Activated CD8-positive, alpha-beta T cell treated with anti-CD3 and anti-CD28 coated beads, Interleukin-2, amount 10 ng/mL, durations not matched to agents 7 days and 5 days (primary cell): ENCODE data around the gene TLE3. TPM values are rescaled to one million over a fixed set of nuclear protein-coding genes. Genes with fewer than 3 reads are reported as not detected.

Experiments used
- ATAC-seq: fragments of 150-1000 bp; cut with Tn5 transposase; one replicate; pipeline ENCODE4 v1.10.0; 2021; ENCODE audit warnings: moderate library complexity
- CTCF ChIA-PET: fragments of 350-600 bp; sonication (Branson Sonifier 250); formaldehyde crosslinking; loops from one replicate; lab custom pipeline; 2021; ENCODE audit warnings: antibody characterized with exemption; lab: Charles Lee
- POLR2A ChIA-PET: fragments of 350-600 bp; sonication (Branson Sonifier 250); formaldehyde crosslinking; loops from one replicate; lab custom pipeline; 2021; ENCODE audit warnings: antibody characterized with exemption; lab: Charles Lee
- DNase-seq: peaks from one replicate; pipeline ENCODE4 v3.0.0-alpha.2; 2020
- H3K27ac Mint-ChIP-seq: one replicate; pipeline ENCODE4 v1.8.0; 2021; ENCODE audit warnings: mild to moderate bottlenecking, mixed read lengths
- H3K27me3 Mint-ChIP-seq: one replicate; pipeline ENCODE4 v1.8.0; 2021; ENCODE audit warnings: low read depth, mixed read lengths
- H3K36me3 Mint-ChIP-seq: one replicate; pipeline ENCODE4 v1.8.0; 2021; ENCODE audit warnings: low read depth, mixed read lengths
- H3K4me1 Mint-ChIP-seq: one replicate; pipeline ENCODE4 v1.8.0; 2021; ENCODE audit warnings: low read depth, mixed read lengths
- H3K4me3 Mint-ChIP-seq: one replicate; pipeline ENCODE4 v1.8.0; 2021; ENCODE audit warnings: mild to moderate bottlenecking, mixed read lengths
- H3K9me3 Mint-ChIP-seq: one replicate; pipeline ENCODE4 v1.8.0; 2022; ENCODE audit warnings: mixed read lengths; ENCODE audit not compliant: insufficient read depth
- total RNA-seq, 2 experiments: library from RNA; stranded (reverse); gene quantifications; one replicate each; pipeline ENCODE4 v1.2.3, GENCODE V29; 2021

The TLE3 gene
- total RNA-seq, 2 experiments from 2014 or later = 64.0 to 71.1 TPM

DNA sequence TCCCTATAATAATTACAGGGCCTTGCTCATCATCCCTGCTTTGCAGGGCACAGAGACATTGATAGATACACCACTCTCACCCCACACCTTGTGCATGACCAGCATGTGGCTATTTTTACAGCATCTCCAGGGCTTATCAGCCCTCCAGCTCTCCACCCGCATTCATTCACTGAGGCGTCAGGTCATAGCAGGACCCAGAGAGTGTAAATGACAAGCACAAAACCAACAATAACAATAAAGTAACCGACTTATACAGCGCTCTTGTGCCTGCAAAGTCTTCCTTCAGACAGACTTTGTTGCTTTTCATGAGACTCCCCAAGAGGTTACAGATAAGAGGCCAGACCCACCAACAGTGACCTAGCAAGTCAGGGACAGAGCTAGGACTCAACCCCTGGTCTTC is 80.7 kb downstream of the TLE3 start:
- no peak overlapping the region for H3K27ac Mint-ChIP-seq
- CTCF ChIA-PET = no interaction called here
- H3K27me3 Mint-ChIP-seq = peaks cover 40% of the 10 kb centered on the region

DNA sequence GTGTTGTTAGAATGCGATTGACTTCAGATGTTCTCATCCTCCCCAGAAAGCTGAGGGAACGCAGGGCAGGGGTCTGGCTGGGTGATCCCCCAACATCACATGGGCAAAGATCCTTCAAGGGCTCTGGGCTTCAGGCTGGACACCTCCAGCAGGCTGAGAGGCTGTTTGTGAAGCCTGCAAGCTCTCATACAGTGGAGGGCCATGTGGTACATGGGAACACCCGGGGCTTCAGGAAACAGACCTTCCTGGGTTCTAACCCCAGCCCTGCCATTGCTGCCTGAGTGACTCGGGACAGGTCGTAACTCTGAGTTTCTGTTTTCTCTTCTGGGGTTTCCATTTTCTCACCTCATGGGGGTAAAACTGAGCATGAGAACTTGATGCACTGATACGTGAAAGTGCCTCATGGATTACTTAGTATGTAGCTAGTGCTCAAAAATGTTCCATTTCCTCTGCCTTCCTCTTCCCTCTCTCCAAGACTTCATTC is 81.2 kb downstream of the TLE3 start:
- Mint-ChIP-seq H3K36me3 (no peaks in the 10 kb centered on the region), H3K27me3 (peaks cover 39% of the 10 kb centered on the region), H3K4me1 (peaks cover 20% of the 10 kb centered on the region), H3K4me3 (no peak overlapping the region), H3K9me3 (no peaks in the 10 kb centered on the region), H3K27ac (no peak overlapping the region)
- ChIA-PET CTCF (no interaction called here), POLR2A (no interaction called here)
- DNase-seq (no peak), ATAC-seq (peak; percentile 42)

More for the DNA sequence above, 80.7 kb downstream of the TLE3 start:
- ATAC-seq (no peak), DNase-seq (no peak)
- H3K4me1 Mint-ChIP-seq = peaks cover 20% of the 10 kb centered on the region
- H3K4me3 Mint-ChIP-seq = no peak overlapping the region
- POLR2A ChIA-PET = no interaction called here
- peaks cover under 1% of the 10 kb centered on the region for H3K36me3 Mint-ChIP-seq
- H3K9me3 Mint-ChIP-seq = no peaks in the 10 kb centered on the region

DNA sequence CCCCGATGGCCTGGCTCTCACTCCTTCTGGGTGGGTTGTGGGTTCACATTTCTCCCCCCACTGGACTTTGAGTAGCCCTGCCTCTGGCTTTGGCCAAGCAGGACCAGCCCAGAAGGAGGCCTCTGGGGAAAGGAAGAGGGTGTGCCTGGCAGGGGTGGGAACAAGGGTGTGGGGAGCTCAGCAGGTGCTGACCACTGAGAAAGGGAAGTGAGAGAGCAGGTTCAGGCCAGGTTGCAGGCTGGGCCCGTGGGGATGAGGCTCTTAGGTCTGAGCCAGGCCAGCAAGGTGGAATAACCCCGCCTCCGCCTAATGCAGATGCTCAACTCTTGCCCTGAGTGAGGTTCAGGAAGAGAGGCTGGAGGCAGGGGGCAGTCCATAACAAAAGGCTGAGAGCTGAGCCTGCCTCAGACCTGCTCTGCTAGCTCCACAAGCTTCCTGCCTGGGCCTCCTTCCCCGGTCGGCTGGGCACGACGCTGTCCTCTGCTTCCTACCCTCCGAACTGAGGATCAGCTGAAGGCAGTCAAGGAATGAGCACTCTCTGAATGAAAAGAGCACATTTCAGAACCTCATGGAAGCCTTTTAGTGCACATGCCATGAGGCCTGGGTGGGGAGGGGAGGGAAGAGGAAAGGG is 82.7 kb downstream of the TLE3 start:
- peaks cover 20% of the 10 kb centered on the region for H3K4me1 Mint-ChIP-seq
- DNase-seq = no peak
- POLR2A ChIA-PET = interaction anchor here (0.5 kb wide), 1 partner anchor 259 kb away, joined by 4 read pairs; no protein-coding TSS in a partner anchor
- CTCF ChIA-PET = no interaction called here
- H3K36me3 Mint-ChIP-seq = no peaks in the 10 kb centered on the region
- ATAC-seq = no peak
- no peak overlapping the region for H3K27ac Mint-ChIP-seq
- H3K27me3 Mint-ChIP-seq = peaks cover 36% of the 10 kb centered on the region
- no peaks in the 10 kb centered on the region for H3K9me3 Mint-ChIP-seq
- no peak overlapping the region for H3K4me3 Mint-ChIP-seq

DNA sequence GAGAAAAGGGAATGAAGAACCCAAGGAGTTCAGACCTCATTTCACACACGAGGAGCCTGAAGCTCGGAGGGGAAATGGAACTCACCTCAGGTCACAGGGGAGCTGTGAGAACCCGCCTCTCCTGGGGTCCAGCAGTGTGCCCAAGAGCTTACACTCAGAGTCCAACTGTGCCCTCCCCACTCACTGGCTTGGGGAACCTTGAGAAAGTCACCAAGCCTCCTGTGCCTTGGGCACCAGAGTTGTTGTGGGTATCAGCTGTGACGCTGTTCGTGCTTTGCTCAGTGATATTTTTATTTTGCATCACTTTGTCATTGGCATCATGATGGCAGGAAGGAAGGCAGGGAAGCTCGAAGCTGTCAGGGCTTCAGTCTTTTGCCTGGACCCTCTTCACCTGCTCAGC is 83.4 kb downstream of the TLE3 start:
- Mint-ChIP-seq H3K4me3 (no peak overlapping the region), H3K27me3 (peaks cover 33% of the 10 kb centered on the region), H3K27ac (no peak overlapping the region), H3K4me1 (peaks cover 20% of the 10 kb centered on the region), H3K36me3 (no peaks in the 10 kb centered on the region), H3K9me3 (no peaks in the 10 kb centered on the region)
- CTCF ChIA-PET = no interaction called here
- POLR2A ChIA-PET = interaction anchor here (0.5 kb wide), 1 partner anchor 259 kb away, joined by 4 read pairs; no protein-coding TSS in a partner anchor
- ATAC-seq = no peak
- no peak for DNase-seq

DNA sequence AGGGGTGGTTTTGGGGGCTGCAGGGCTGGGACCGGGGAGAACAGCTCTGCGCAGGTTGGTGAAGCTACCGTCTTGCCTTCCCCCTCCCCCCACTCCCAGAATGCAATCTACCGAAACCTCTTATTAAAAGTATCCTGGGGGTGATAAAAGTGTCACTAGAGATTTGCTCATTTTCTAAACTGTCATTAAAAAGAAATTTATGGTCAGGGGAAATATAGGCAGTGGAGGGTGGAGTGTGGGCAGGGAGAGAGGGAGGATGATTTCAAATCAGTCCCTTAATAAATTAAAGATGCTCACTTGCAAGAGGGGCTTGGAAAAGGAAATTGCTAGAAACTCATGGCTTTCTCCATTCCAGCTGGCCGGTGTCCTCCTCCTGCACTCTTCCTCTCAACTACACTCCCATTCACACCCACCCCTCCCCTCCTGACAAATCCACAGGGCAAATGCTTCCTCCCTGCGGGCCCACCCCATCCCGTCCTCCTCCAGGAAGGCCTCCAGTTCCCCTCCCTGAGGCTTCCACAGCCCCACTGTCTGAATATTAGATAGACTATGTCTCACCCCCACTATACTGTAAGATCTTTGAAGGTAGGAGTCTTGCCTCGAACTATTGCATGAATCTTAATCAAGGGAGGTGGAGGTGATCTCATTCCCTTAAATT is 83.9 kb downstream of the TLE3 start:
- CTCF ChIA-PET = no interaction called here
- H3K9me3 Mint-ChIP-seq = no peaks in the 10 kb centered on the region
- POLR2A ChIA-PET = no interaction called here
- H3K36me3 Mint-ChIP-seq = no peaks in the 10 kb centered on the region
- peaks cover 31% of the 10 kb centered on the region for H3K27me3 Mint-ChIP-seq
- ATAC-seq (no peak), DNase-seq (no peak)
- H3K4me1 Mint-ChIP-seq = peaks cover 20% of the 10 kb centered on the region
- no peak overlapping the region for H3K27ac Mint-ChIP-seq
- H3K4me3 Mint-ChIP-seq = no peak overlapping the region

DNA sequence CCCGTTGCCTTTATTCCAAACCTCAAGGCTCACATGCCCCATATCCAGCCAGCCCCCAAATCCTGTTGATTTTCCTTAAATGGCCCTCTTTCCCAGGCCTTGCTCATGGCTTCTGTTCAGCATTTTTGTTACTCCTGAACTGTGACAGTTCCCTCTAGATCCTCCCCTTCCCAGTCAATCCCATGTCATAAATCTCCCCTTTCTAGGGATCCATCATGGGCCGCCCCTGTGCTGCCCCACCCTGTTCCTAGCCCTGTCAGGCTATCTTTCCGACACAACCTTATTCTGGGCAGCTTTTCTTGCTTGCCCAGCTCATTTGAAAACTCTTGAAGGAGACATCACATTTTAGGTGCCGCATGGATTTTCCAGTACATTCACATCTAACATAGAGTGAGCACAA is 84.8 kb downstream of the TLE3 start:
- no peak for ATAC-seq
- H3K9me3 Mint-ChIP-seq = no peaks in the 10 kb centered on the region
- CTCF ChIA-PET = no interaction called here
- H3K27ac Mint-ChIP-seq = no peak overlapping the region
- peaks cover 28% of the 10 kb centered on the region for H3K27me3 Mint-ChIP-seq
- H3K4me3 Mint-ChIP-seq = no peak overlapping the region
- H3K4me1 Mint-ChIP-seq = peaks cover 20% of the 10 kb centered on the region
- DNase-seq = no peak
- POLR2A ChIA-PET = no interaction called here
- no peaks in the 10 kb centered on the region for H3K36me3 Mint-ChIP-seq

DNA sequence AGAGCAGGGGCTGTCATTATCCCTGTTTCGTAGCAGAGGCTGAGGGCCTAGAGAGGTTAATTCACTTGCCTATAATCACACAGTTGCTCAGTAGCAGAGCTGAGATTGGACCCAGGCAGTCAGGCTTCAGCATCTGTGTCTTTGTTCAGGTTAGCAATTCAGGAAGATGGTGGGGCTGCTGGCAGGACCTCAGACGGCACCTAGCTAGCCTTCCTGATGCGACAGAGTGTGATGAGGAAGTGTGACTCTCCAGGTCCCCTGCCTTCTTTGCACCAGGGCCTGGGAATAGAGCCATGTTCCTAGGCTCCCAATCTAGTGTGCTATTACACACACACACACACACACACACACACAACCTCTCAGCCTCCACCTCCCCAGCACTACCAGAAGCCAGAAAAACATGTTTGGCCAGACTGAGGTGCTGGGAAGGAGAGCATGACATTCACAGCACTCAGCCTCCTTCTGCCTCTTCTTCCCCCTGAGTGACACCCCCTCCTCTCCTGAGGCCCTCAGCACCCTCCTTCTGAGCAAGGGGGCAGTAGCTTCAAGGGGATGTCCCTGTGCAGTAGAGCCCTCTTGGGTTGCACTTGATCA is 88.9 kb downstream of the TLE3 start:
- ATAC-seq = no peak
- DNase-seq = no peak
- Mint-ChIP-seq H3K27me3 (peaks cover 11% of the 10 kb centered on the region), H3K9me3 (no peaks in the 10 kb centered on the region), H3K4me3 (no peak overlapping the region), H3K36me3 (no peaks in the 10 kb centered on the region), H3K4me1 (no peaks in the 10 kb centered on the region), H3K27ac (no peak overlapping the region)
- ChIA-PET CTCF (no interaction called here), POLR2A (no interaction called here)

DNA sequence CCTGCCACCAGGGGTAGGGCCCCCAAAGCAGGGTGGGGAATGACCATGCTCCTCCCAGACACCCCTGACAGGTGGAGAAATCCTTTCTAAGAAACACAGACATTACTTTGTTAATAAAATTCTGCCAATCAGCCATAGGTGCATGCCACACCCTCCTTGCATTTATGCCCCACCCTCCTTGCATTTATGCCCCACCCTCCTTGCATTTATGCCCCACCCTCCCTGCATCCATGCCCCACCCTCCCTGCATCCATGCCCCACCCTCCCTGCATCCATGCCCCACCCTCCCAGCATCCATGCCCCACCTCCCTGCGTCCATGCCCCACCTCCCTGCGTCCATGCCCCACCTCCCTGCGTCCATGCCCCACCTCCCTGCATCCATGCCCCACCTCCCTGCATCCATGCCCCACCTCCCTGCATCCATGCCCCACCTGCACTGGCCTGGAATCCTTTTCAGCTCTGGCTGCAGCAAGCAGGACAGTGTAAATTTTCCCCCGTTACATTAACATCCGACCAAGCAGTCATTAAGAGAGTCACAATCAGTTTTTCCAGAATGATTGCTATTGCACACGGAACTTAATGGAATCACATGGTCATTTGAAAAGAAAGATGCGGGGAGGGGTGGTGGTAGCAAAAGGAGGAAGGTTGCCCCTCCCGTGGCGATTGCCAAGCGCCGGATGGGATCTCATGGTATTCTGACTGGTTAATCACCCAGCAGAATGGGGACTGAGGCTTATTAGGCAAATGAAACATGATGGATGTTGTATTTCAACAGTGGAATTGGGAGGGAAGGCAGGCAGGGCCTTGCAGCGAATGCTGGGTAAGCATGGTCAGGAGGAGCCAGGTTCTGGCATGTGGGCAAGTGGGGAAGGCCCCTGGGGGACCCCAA is 91.2 kb downstream of the TLE3 start:
- Mint-ChIP-seq H3K36me3 (no peaks in the 10 kb centered on the region), H3K9me3 (peaks cover 5% of the 10 kb centered on the region), H3K4me3 (no peak overlapping the region), H3K4me1 (no peaks in the 10 kb centered on the region), H3K27ac (no peak overlapping the region), H3K27me3 (peaks cover 6% of the 10 kb centered on the region)
- POLR2A ChIA-PET = no interaction called here
- CTCF ChIA-PET = no interaction called here
- no peak for ATAC-seq
- DNase-seq = no peak

DNA sequence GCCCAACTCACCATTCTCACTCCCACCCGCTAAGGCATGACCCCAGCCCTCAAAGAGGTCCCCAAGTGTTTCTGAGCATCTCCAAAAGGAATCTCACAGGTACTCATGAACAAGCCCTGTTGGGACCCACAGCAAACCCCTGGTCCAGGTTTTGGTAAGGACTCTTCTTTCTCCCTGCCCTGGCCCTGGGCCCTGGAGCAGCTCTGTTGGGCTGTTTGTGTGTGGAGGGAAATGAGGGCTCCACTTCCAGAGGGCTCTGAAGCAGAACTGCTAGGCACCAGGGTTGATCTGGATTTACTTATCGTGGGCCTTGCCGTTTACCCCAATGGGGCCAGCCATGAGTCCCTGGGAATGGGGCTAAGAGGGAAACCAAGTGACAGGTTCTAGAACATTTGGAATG is 92.9 kb downstream of the TLE3 start:
- Mint-ChIP-seq H3K27ac (no peak overlapping the region), H3K36me3 (no peaks in the 10 kb centered on the region), H3K27me3 (peaks cover 11% of the 10 kb centered on the region), H3K4me3 (no peak overlapping the region), H3K9me3 (peaks cover 5% of the 10 kb centered on the region), H3K4me1 (no peaks in the 10 kb centered on the region)
- DNase-seq = no peak
- CTCF ChIA-PET = no interaction called here
- POLR2A ChIA-PET = no interaction called here
- no peak for ATAC-seq

DNA sequence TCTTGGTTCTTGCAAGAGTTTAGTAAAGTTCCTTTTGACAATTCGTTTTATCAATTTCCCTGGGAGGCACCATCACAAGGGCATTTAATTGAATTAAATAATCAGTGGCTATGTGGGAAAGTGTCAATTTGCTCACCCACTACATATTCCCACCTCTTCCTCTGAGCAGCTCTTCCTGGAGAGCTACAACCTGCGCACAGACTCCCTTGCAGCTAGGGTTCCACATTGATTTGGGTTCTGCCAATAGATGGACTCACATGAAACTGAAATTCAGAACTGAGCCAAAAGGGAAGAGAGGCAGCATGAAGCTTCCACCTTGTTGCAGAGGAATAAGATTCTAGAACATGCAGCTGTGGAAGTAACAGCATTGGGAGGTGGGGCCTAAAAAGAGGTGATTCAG is 94.8 kb downstream of the TLE3 start:
- Mint-ChIP-seq H3K4me3 (no peak overlapping the region), H3K36me3 (no peaks in the 10 kb centered on the region), H3K4me1 (no peaks in the 10 kb centered on the region), H3K27ac (no peak overlapping the region), H3K27me3 (peaks cover 12% of the 10 kb centered on the region), H3K9me3 (peaks cover 5% of the 10 kb centered on the region)
- ATAC-seq (no peak), DNase-seq (no peak)
- CTCF ChIA-PET = no interaction called here
- POLR2A ChIA-PET = no interaction called here

DNA sequence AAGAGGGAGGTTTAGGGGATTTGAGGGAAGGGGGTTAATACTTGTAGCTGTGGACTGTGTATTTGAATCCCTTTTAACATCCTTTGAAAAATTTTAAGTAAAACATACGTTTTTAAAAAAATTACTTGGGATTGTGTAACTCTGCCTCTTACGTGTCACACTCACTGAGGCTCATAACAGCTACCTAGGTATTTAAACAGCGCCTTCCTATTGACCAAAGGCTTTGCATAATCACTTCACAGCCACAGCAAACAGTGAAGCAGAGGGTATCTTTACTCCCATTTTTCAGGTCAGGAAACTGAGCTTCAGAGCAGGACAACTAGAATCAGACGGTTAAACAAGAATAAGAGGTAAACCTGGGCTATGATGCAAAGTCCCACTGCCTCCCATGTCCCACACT is 95.9 kb downstream of the TLE3 start:
- peaks cover 12% of the 10 kb centered on the region for H3K27me3 Mint-ChIP-seq
- DNase-seq = no peak
- H3K4me3 Mint-ChIP-seq = no peak overlapping the region
- POLR2A ChIA-PET = no interaction called here
- no peak for ATAC-seq
- H3K4me1 Mint-ChIP-seq = no peaks in the 10 kb centered on the region
- no peak overlapping the region for H3K27ac Mint-ChIP-seq
- no peaks in the 10 kb centered on the region for H3K36me3 Mint-ChIP-seq
- CTCF ChIA-PET = no interaction called here
- H3K9me3 Mint-ChIP-seq = peaks cover 5% of the 10 kb centered on the region
